22Rv1 (cell line): ENCODE results near the gene SLC22A9.

Source experiments
- ZFX ChIP-seq: fragments of 450-650 bp; IDR thresholded peaks from 2 replicates; pipeline ENCODE4 v1.6.1; 2017; ENCODE audit warnings: antibody characterized with exemption, borderline replicate concordance
- TF ChIP-seq, protein P1 (sequence below): fragments of 450-650 bp; IDR thresholded peaks from 2 replicates; pipeline ENCODE4 v1.5.1; 2017; ENCODE audit warnings: mild to moderate bottlenecking

DNA sequence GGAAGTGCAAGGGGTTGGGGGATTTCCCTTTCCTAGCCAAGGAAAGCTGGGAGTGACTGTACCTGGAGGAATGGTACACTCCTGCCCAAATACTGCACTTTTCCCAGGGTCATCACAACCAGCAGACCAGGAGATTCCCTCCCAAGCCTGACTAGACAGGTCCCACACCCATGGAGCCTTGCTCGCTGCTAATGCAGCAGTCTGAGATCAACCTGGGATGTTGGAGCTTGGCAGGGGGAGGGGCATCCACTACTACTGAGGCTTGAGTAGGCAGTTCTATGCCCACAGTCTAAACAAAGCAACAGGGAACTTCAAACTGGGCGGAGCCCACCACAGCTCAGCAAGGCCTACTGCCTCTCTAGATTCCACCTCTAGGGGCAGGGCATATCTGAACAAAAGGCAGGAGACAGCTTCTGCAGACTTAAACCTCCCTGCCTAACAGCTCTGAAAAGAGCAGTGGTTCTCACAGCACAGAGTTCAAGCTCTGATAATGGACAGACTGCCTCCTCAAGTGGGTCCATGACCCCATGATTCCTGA is 58.5 kb downstream of the SLC22A9 start:
- TF ChIP-seq, protein P1, sequence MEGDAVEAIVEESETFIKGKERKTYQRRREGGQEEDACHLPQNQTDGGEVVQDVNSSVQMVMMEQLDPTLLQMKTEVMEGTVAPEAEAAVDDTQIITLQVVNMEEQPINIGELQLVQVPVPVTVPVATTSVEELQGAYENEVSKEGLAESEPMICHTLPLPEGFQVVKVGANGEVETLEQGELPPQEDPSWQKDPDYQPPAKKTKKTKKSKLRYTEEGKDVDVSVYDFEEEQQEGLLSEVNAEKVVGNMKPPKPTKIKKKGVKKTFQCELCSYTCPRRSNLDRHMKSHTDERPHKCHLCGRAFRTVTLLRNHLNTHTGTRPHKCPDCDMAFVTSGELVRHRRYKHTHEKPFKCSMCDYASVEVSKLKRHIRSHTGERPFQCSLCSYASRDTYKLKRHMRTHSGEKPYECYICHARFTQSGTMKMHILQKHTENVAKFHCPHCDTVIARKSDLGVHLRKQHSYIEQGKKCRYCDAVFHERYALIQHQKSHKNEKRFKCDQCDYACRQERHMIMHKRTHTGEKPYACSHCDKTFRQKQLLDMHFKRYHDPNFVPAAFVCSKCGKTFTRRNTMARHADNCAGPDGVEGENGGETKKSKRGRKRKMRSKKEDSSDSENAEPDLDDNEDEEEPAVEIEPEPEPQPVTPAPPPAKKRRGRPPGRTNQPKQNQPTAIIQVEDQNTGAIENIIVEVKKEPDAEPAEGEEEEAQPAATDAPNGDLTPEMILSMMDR, result peak; percentile 26
- no peak for TF ChIP-seq ZFX
